Erythroblast (primary cell): ENCODE data around the gene YIPF6.

Experiments
- GATA1 ChIP-seq: IDR thresholded peaks from 2 replicates; pipeline ENCODE4 v1.6.1; 2011; ENCODE audit warnings: low read depth, mild to moderate bottlenecking, control low read depth, low read length, moderate library complexity
- POLR2A ChIP-seq: IDR thresholded peaks from 2 replicates; pipeline ENCODE4 v1.6.1; 2011; ENCODE audit warnings: mild to moderate bottlenecking, low read length

DNA sequence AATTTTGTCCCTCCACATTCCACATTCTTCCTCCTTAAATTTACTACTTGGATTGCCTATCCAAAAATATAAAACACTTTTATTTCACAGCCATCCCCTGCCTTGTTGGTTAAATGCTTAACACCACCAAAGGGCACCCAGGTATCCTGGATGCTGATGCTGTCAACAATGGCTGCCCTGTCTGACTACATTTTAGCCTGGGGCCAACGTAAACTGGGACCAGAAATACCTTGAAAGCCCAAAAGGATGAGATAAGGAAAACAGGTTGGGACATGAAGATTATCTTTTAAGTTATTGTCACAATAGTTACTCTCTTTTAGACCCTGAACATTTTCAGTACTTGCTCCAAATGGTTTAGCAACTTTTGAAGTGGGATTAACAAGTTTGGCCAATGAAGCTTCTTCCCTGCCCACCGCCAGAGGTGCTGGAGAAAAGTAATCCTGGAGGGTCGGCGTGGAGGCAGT, 775 bp upstream of the YIPF6 start:
- TF ChIP-seq POLR2A (no peak), GATA1 (no peak)
